Choroid plexus epithelial cell (primary cell): ENCODE results near the gene NR1H3.
A peak's percentile ranks its signal among the peaks of the same experiment; 100 is the strongest.
"Not testable (repeated sequence)": the region's sequence is repeated elsewhere in the genome, so short reads cannot be mapped to it uniquely, and the experiment has no call there.

Experiments
- DNase-seq: peaks from one replicate; pipeline ENCODE4 v3.0.0-alpha.2; 2010; ENCODE audit warnings: low read depth
- H3K4me3 ChIP-seq: 2 replicates; pipeline ENCODE4 v1.5.1; 2011; ENCODE audit warnings: low read depth, mild to moderate bottlenecking, control low read depth, low read length, moderate library complexity
- TF ChIP-seq, protein P1 (sequence below): conservative IDR thresholded peaks from 2 replicates; pipeline ENCODE4 v1.5.1; 2011; ENCODE audit warnings: low read depth, mild to moderate bottlenecking, control low read depth, inconsistent platforms, low read length, moderate library complexity

NR1H3 gene

DNA sequence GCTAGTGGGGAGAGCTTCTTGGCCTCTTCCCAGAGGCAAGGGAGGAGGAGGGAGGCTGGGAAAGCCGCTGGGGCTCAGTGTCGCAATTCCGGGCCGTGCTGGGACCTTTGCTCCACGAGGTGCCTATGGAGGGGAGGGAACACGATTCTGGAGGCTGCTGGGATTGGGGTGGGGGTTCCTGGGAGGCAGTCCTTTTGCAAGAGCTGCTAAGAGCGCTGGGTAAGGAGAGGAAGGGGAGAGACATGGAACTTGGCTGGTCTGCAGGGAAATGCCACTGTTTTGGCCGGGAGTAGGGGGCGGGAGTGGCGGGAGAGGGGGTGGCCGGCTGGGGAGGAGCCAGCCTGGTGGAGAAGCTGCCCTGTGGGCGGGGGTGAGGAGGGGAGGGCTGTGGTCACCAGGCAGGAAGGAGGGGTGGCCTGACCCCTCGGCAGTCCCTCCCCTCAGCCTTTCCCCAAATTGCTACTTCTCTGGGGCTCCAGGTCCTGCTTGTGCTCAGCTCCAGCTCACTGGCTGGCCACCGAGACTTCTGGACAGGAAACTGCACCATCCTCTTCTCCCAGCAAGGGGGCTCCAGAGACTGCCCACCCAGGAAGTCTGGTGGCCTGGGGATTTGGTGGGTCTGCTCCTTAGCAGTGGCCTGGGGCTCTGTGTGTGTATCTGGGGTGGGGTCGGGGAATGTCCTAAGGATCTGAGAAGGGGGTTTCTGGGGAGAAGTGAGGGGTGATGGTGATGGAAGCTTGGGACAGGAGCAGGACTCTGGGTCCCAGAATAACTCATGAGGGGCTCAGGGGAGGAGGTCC is at the start of gene NR1H3:
NR1H3 (plus strand) TSS at position 480 of the 800 bp plus-strand sequence. CDS start 1,221 bp downstream, outside the sequence.
- TF ChIP-seq, protein P1, sequence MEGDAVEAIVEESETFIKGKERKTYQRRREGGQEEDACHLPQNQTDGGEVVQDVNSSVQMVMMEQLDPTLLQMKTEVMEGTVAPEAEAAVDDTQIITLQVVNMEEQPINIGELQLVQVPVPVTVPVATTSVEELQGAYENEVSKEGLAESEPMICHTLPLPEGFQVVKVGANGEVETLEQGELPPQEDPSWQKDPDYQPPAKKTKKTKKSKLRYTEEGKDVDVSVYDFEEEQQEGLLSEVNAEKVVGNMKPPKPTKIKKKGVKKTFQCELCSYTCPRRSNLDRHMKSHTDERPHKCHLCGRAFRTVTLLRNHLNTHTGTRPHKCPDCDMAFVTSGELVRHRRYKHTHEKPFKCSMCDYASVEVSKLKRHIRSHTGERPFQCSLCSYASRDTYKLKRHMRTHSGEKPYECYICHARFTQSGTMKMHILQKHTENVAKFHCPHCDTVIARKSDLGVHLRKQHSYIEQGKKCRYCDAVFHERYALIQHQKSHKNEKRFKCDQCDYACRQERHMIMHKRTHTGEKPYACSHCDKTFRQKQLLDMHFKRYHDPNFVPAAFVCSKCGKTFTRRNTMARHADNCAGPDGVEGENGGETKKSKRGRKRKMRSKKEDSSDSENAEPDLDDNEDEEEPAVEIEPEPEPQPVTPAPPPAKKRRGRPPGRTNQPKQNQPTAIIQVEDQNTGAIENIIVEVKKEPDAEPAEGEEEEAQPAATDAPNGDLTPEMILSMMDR = peak; percentile 87
- peak; percentile 81 for DNase-seq
- H3K4me3 ChIP-seq = peak within 1 kb of the TSS; percentile 43

DNA sequence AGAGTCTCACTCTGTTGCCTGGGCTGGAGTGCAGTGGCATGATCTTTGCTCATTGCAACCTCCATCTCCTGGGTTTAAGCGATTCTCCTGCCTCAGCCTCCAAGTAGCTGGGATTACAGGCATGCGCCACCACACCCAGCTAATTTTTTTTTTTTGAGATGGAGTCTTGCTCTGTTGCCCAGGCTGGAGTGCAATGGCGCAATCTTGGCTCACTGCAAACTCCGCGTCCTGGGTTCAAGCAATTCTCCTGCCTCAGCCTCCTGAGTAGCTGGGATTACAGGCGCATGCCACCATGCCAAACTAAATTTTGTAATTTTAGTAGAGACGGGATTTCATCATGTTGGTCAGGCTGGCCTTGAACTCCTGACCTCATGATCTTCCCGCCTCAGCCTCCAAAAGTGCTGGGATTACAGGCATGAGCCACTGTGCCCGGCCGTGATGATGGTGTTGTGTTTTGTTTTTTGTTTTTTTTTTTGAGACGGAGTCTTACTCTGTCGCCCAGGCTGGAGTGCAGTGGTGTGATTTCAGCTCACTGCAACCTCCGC is 49.7 kb upstream of the NR1H3 start:
- DNase-seq, H3K4me3 ChIP-seq: not testable (repeated sequence)

DNA sequence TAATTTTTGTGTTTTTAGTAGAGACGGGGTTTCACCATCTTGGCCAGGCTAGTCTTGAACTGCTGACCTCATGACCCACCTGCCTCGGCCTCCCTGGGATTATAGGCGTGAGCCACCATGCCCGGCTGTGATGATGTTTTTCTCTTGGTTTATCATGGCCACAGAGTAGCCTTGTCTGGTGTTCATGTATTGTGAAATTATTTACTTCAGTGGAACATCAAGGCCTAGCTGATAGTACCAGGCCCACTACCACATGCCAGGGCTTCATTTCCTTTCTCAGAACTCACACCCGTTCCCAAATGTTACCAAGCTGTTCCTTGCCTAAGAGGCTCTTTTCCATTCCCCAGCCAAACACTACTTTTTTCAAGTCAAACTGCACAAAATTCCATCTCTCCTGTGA is 49.2 kb upstream of the NR1H3 start:
- TF ChIP-seq, protein P1 = no peak
- DNase-seq = no peak
- no peak overlapping the region for H3K4me3 ChIP-seq

DNA sequence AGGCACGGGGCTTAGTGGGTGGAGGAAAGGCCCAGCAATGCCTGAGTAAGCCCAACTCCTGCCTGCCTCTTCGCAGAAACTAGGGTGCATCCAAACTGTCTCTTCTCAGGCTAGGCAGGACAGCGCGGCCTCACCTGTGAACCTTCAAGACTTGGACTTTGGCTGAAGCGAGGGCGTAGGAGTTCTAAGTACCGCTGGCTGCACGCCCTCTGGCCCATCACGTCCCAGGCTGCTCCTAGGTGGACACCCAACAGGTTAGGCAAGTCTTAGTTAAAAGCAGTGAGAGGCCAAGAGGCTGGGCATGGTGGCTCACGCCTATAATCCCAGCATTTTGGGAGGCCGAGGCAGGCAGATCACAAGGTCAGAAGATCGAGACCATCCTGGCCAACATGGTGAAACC is 44.9 kb upstream of the NR1H3 start:
- no peak for DNase-seq
- H3K4me3 ChIP-seq = no peak overlapping the region
- TF ChIP-seq, protein P1 = no peak

DNA sequence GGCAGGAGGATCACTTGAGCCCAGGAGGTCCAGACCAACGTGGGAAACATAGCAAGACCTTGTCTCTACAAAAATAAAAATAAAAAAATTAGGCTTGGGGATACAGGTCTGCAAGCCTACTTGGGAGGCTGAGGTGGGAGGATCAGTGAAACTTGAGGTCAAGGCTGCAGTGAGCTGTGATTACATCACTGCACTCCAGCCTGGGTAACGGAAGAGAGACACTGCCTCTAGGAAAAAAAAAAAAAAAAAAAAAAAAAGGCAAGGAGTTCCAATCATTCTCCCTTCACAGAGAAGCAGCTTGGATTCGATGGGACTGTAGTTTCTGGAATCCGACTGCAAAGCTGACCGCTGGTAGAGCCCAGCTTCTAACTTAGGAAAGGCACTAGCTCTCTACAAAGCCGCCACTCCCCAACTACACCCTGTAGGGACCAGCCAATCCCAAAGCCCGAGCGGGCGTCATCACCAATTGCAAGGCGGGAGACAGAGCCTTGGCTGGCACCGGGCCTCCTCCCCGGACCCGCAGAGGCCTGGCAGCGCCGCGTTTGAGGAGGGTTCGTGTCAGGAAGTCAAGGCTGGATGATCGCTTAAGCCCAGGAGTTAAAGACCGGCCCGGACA is 43.7 kb upstream of the NR1H3 start:
- TF ChIP-seq, protein P1 = no peak
- DNase-seq = peak; percentile 82
- H3K4me3 ChIP-seq = peak overlapping the region; percentile 62

DNA sequence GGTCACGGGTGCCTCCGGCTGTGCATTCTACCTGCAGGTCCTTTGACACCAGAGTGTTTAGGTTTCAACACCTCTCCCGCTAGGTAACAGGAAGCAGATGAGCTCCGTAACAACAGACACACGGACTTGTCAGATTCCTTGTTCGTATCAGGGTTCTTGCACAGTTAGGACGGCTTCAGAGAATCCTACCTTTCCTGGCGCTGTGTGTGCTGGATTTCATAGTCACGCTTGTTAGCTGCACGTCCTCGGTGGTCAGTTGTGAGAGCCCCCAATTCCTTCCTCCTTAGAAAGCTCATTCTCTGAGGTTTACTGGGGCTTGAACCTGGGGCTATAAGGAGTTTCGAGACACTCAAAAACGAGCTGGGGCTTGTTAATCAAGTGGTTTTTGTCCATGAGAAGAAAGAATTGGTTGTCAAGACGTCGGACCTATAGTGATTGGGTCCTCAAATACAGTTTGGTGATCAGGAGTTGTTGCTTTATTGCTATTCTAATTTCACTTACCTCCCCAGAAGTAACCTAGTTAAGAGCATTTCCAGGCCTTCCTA is 42.4 kb upstream of the NR1H3 start:
- DNase-seq = no peak
- peak overlapping the region; percentile 62 for H3K4me3 ChIP-seq
- TF ChIP-seq, protein P1 = no peak

DNA sequence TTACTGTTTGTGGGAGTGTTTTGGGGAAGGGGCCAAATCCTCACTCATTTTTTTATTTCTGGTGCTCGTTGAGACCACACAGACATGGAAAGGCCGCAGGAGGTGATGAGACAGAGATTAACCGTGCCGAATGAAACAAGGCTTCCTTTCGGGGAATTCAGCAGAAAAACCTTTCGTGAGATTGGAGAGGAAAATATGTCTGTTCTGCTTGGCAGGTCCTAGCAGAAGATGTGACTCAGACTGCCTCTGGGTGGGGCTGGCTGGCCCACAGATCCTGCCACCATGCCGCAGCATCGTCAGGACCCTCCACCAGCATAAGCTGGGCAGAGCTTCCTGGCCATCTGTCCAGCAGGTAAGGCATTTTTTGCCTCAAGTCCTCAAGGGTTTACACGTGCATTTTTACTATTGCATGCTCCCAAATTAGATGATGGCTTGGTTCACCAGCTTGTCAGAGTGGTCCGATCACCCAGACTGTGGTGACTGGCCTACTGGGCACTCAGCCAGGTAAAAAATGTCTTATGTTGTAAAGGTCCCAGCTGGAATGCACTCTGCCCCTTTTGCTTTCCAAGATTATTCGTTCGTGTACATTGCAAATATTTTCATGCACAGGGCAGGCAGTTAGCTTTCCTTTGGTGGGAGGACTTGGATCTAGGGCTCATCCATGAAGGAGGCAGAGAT is 41.5 kb upstream of the NR1H3 start:
- peak overlapping the region; percentile 62 for H3K4me3 ChIP-seq
- TF ChIP-seq, protein P1 = peak; percentile 7
- DNase-seq = peak; percentile 64
